DMS153 treated with DMSO at 0.1 percent for 48 hours (cell line): ENCODE results near the gene LRRC15.

Experiments used
- DNase-seq: peaks from one replicate; lab custom pipeline; 2025; ENCODE audit not compliant: unreplicated experiment; lab: John Stamatoyannopoulos, UW

Gene LRRC15

GRCh38 chr3:194386066-194386465 is 16.5 kb upstream of the LRRC15 start:
- DNase-seq: no peak

- DNase-seq: no peak
Observed at GRCh38 chr3:194384569-194385001, 15.0 kb upstream of the LRRC15 start.

DNA sequence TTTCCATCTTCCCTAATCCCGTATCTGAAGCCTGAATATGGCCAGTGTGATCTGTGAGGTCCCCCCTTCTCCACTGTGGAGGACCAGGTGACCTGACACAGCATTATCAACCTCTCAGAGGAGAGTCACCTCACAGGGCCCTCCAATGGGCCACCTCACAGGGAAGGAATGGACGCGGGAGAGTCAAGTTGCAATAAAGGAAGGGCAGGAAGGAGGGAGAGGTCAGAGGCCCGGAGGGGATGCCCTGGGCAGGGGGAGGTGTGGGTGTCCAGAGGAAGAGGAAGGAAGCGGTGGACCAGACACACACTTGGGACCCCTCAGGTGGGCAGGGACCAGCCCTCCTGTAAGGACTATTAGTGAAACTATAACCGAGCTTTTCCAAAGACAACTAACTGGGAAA is 14.6 kb upstream of the LRRC15 start:
- DNase-seq: no peak

DNA sequence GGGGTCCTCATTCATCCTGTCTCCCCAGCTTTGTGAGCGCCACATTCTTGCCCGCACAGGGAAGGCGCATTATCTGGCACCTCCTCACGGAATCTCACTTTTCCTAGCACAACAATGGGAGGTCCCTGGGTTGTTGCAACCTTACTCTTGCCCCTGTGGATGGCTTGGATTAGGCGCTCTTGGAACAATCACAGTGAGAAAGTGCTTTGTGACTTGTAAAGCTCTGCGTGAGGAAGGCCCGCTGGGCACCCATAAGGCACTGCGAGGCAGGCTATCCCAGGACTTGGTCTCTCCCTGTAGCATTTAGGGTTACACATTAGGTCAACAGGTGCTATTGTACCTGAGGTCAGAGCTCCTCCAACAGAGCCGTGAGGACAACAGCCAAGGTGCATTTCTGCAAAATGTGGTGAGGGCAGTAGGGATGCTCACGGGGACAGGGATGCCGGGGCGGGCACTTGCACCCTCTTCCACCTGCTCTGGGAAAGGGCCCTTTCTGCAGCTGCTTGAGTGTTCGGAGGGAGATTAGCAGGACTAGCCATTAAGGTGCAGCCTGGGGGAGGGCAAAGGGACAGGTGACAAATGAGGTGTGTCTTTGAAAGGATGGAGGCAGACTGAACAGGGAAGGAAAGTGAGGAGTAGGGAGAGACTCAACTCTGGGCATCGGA is 13.9 kb upstream of the LRRC15 start:
- no peak for DNase-seq

- DNase-seq: no peak
Observed at GRCh38 chr3:194382892-194383223, 13.3 kb upstream of the LRRC15 start.

GRCh38 chr3:194382196-194382891 is 12.8 kb upstream of the LRRC15 start:
- DNase-seq: no peak

DNA sequence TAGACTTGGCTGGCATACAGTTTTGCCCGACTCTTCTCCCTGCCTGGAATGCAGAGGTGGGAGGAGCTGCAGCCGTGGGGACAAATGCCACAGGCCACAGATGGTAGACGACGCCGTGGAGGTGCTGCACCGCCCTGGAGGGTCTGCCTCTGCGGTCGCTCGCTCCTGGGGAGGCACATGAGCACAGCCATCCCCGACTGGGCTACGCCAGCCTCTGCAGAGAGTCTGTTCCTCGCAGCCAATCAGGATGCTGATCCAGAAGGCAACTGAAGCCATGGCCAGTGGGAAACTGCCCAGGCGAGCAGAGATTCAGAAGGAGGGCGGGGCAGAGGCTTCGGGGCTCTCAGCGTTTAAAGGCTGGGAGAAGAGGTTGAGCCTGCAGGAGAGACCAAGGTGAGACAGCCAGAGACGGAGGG is 11.9 kb upstream of the LRRC15 start:
- peak; percentile 54 for DNase-seq

GRCh38 chr3:194380326-194380725 is 10.8 kb upstream of the LRRC15 start:
- DNase-seq: no peak

DNA sequence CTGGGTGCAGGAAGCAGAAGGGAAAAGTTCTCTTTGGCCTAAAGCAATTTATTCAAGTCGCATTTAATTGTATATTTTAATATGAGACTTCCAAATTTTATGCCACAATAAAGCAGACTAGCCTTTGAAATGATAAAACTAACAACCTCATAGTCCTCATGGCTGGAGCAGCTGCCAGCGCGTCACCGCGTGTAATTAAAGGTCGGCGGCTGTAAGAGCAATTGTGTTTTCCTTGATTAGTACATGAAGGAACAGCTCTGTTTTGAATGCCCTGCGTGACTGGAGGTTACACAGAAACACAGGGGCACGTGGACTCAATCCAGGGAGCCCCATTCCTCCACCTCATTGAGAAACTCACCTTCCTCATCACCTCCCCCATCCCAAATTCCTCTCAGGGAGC is 10.1 kb upstream of the LRRC15 start:
- DNase-seq: no peak

DNA sequence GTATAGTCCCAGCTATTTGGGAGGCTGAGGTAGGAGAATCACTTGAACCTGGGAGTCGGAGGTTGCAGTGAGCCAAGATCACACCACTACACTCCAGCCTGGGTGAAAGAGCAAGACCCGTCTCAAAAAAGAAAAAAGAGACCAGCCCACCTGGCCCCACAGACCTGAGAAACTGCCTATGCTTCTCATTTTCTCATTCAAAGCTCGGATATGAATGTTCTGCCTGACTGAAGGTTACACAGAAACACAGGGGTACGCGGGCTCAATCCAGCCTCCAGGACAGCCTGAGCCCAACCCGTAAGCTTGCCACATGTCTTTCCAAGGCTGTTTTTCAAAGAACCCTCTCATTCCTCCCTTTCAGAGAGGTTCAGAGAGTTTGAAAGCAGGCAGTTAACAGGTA is 9.7 kb upstream of the LRRC15 start:
- DNase-seq: no peak

- DNase-seq: no peak
Observed at GRCh38 chr3:194377708-194378107, 8.2 kb upstream of the LRRC15 start.

GRCh38 chr3:194376241-194376560 is 6.7 kb upstream of the LRRC15 start:
- no peak for DNase-seq

GRCh38 chr3:194375473-194376240 is 6.1 kb upstream of the LRRC15 start:
- DNase-seq: peak; percentile 35

DNA sequence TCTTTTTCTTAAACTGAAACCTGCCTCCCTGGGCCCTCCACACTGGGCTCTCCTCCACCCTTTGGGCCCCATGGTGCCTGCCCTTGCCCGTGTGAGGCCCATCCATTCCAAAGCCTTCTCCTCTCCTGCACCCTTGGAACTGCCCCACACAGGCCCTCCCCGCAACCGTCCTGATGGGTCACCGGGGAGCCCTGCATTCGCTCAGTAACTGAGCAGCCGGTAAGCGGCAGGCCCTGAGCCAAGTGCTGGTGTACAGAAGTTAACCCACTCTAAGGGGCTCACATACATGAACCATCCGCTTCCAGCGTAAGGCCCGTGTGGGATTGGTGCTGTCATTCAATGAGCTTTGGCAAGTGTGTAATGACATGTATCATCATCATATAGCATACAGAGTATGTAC is 5.4 kb upstream of the LRRC15 start:
- DNase-seq: no peak

DNA sequence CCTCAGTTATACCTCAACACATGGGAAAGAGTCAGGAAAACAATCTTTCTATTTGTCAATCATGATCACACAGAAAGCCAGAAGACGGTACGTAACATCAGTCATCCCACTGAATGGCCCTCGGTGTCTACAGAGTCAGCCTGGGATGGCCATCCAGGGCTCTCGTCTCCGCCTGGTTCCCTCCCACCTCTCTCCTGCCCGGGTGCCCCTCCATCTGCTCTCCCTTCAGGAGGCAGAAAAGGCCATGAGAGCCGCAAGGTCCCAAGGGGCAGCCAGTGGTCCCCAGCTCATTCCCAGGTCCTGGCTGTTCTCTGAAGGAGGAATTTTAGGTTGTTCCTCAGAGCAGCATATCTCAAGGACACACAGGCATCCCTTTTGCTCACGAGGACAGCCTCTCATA is 4.4 kb upstream of the LRRC15 start:
- DNase-seq: no peak

- DNase-seq: no peak
Observed at GRCh38 chr3:194373028-194373427, 3.5 kb upstream of the LRRC15 start.

GRCh38 chr3:194370753-194371152 is 1.2 kb upstream of the LRRC15 start:
- no peak for DNase-seq

DNA sequence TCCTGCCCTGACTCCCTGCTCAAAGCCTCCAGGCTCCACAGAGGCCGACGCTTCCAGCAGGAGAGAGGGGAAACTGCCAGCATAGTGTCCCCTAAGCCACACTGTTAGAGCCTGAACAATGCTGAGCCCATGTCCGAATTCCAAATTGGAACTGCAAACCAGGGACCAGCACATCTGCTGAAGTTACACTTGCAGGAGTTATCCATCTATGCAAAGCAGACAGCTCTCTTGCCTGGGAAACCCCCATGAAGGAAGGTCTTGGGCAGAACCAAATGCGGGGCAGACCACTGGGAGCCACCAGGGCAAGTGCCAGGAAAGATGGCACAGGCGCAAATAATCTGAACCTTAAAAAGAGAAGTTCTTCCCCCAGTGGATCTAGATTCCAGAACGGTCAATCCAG is 625 bp downstream of the LRRC15 start:
- DNase-seq: no peak

- DNase-seq: no peak
Observed at GRCh38 chr3:194367992-194368841, 1.3 kb downstream of the LRRC15 start.

- DNase-seq: no peak
Observed at GRCh38 chr3:194365978-194366490, 3.5 kb downstream of the LRRC15 start.

DNA sequence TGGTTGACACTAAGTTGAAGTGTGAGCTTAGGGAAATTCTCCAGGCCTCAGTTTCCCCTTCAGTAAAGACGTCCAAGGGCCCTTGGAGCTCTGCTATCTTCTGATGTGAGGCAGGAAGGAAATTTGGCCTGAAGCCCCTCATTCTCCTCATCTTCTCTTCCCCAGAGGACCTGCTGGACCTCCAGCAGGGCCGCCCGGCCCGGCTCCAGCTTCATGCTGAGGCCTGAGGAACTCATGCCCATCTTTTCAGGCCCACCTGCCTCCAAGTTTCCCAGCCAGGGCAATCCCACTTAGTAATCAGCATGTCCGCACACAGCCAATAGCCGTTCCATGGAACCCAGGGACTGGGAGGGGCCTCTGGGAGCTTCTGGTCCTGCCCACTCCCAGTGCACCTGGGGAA is 4.0 kb downstream of the LRRC15 start:
- no peak for DNase-seq
